Transverse colon (tissue), 4 donors: ENCODE results near the gene RHEB.

Experiments used
- POLR2A ChIP-seq: fragments of 450-650 bp; IDR thresholded peaks from one replicate; pipeline ENCODE4 v1.6.1; 2016; ENCODE audit warnings: antibody characterized with exemption, mild to moderate bottlenecking, moderate library complexity
- POLR2AphosphoS5 ChIP-seq, 3 donors: sonication (generic); formaldehyde crosslinking; IDR thresholded peaks; one replicate each; pipeline ENCODE4 v1.6.1; 2016; ENCODE audit warnings: antibody characterized with exemption in 3 of 3
- TF ChIP-seq, protein P1 (sequence below), 5 experiments: fragments of 200-600 bp in 3 of 5; fragments of 450-650 bp in 2 of 5; sonication (generic) in 3 of 5; IDR thresholded peaks; 1 replicate in 2 of 5; 2 replicates in 3 of 5; pipeline ENCODE4 v1.5.1; 2016 to 2017; ENCODE audit warnings: antibody characterized with exemption in 5 of 5, inconsistent platforms in 3 of 5, mild to moderate bottlenecking in 2 of 5, moderate library complexity in 1 of 5

DNA sequence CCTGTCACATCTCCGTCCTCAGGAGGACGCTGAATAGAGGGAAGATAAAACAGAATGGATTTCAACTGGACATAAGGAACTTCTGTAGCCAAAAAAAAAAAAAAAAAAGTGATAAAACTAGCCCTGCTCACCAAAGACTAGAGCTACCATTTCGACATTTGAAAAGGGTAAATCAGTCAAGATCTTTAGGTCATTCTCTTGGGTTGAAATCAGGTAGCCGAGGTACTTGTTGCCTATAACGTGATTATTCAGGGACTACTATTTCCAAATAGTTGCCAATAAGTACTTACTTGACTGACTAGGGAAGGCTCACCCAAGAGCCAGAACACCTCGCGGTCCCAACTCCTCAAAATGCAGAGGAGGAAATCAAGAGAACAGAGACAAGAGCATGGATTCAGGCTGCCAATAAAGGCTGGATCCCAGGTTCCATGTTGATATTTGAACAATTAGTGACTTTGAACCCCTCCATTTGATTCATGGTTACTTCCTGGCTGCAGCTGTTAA is 2.0 kb downstream of the RHEB start:
- TF ChIP-seq POLR2AphosphoS5 (IDR thresholded peaks at IDR 0.05) (no peak), POLR2A (no peak)
- TF ChIP-seq, protein P1, sequence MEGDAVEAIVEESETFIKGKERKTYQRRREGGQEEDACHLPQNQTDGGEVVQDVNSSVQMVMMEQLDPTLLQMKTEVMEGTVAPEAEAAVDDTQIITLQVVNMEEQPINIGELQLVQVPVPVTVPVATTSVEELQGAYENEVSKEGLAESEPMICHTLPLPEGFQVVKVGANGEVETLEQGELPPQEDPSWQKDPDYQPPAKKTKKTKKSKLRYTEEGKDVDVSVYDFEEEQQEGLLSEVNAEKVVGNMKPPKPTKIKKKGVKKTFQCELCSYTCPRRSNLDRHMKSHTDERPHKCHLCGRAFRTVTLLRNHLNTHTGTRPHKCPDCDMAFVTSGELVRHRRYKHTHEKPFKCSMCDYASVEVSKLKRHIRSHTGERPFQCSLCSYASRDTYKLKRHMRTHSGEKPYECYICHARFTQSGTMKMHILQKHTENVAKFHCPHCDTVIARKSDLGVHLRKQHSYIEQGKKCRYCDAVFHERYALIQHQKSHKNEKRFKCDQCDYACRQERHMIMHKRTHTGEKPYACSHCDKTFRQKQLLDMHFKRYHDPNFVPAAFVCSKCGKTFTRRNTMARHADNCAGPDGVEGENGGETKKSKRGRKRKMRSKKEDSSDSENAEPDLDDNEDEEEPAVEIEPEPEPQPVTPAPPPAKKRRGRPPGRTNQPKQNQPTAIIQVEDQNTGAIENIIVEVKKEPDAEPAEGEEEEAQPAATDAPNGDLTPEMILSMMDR (IDR thresholded peaks at IDR 0.05): no peak
